HG02981 (cell line): ENCODE data around the gene ITPRIPL2.

Experiments
- ATAC-seq: cut with Tn5 transposase; IDR thresholded peaks from one replicate; pipeline ENCODE4 v1.9.1; 2021; ENCODE audit warnings: mild to moderate bottlenecking, moderate library complexity; ENCODE audit not compliant: unreplicated experiment

ITPRIPL2 gene

GRCh38 chr16:19093631-19094541 lies 19.9 kb upstream of the ITPRIPL2 start:
- no peak for ATAC-seq

- no peak for ATAC-seq
Observed at GRCh38 chr16:19094542-19095365, 19.0 kb upstream of the ITPRIPL2 start.

GRCh38 chr16:19095654-19096053 lies 18.1 kb upstream of the ITPRIPL2 start:
- no peak for ATAC-seq

- ATAC-seq, result no peak
Observed at GRCh38 chr16:19098173-19098572, 15.6 kb upstream of the ITPRIPL2 start.

GRCh38 chr16:19102187-19102872 lies 11.4 kb upstream of the ITPRIPL2 start:
- no peak for ATAC-seq

GRCh38 chr16:19104607-19105006 lies 9.2 kb upstream of the ITPRIPL2 start:
- no peak for ATAC-seq

- no peak for ATAC-seq
Observed at GRCh38 chr16:19105131-19105530, 8.6 kb upstream of the ITPRIPL2 start.

GRCh38 chr16:19105891-19106624 lies 7.7 kb upstream of the ITPRIPL2 start:
- ATAC-seq, result no peak

GRCh38 chr16:19106625-19107020 lies 7.1 kb upstream of the ITPRIPL2 start:
- ATAC-seq, result no peak

GRCh38 chr16:19108409-19109287 lies 5.1 kb upstream of the ITPRIPL2 start:
- ATAC-seq, result no peak

GRCh38 chr16:19109288-19109664 lies 4.5 kb upstream of the ITPRIPL2 start:
- no peak for ATAC-seq

- no peak for ATAC-seq
Observed at GRCh38 chr16:19110537-19111360, 3.0 kb upstream of the ITPRIPL2 start.

GRCh38 chr16:19112099-19112407 lies 1.7 kb upstream of the ITPRIPL2 start:
- no peak for ATAC-seq

GRCh38 chr16:19114359-19115147 lies 789 bp downstream of the ITPRIPL2 start:
- ATAC-seq, result no peak

GRCh38 chr16:19115148-19116021 lies 1.6 kb downstream of the ITPRIPL2 start:
- ATAC-seq, result no peak

- ATAC-seq, result no peak
Observed at GRCh38 chr16:19116711-19117449, 3.1 kb downstream of the ITPRIPL2 start.
